Measurements from ENCODE around the gene OPCML.

OPCML gene

GRCh38 chr11:132742929-132743328, 789.4 kb downstream of the OPCML start:
- TF ChIP-seq, protein P1, sequence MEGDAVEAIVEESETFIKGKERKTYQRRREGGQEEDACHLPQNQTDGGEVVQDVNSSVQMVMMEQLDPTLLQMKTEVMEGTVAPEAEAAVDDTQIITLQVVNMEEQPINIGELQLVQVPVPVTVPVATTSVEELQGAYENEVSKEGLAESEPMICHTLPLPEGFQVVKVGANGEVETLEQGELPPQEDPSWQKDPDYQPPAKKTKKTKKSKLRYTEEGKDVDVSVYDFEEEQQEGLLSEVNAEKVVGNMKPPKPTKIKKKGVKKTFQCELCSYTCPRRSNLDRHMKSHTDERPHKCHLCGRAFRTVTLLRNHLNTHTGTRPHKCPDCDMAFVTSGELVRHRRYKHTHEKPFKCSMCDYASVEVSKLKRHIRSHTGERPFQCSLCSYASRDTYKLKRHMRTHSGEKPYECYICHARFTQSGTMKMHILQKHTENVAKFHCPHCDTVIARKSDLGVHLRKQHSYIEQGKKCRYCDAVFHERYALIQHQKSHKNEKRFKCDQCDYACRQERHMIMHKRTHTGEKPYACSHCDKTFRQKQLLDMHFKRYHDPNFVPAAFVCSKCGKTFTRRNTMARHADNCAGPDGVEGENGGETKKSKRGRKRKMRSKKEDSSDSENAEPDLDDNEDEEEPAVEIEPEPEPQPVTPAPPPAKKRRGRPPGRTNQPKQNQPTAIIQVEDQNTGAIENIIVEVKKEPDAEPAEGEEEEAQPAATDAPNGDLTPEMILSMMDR (conservative IDR thresholded peaks at IDR 0.05; ENCODE audit: low read depth, low read length): no peak
- Histone ChIP-seq H3K4me2 (no peak overlapping the region), H3K4me1 (ENCODE audit: low read depth, poor library complexity, severe bottlenecking) (no peaks in the 10 kb centered on the region), H3K79me2 (ENCODE audit: insufficient read depth, low read depth) (no peaks in the 10 kb centered on the region), H3K36me3 (ENCODE audit: insufficient read depth) (no peaks in the 10 kb centered on the region), H4K20me1 (ENCODE audit: insufficient read depth) (no peaks in the 10 kb centered on the region), H3K27me3 (ENCODE audit: insufficient read depth, low read depth) (no peaks in the 10 kb centered on the region), H3K4me3 (IDR thresholded peaks at IDR 0.05; ENCODE audit: insufficient read depth, low read depth, low read length) (no peak overlapping the region), H3K9ac (no peak overlapping the region), H2AFZ (ENCODE audit: low read depth) (no peak overlapping the region), H3K27ac (no peak overlapping the region)

- no peaks in the 10 kb centered on the region for H4K20me1 ChIP-seq (ENCODE audit: insufficient read depth)
- H3K9ac ChIP-seq: no peak overlapping the region
- no peaks in the 10 kb centered on the region for H3K27me3 ChIP-seq (ENCODE audit: insufficient read depth, low read depth)
- no peaks in the 10 kb centered on the region for H3K36me3 ChIP-seq (ENCODE audit: insufficient read depth)
- H2AFZ ChIP-seq (ENCODE audit: low read depth): no peak overlapping the region
- H3K4me3 ChIP-seq (IDR thresholded peaks at IDR 0.05; ENCODE audit: insufficient read depth, low read depth, low read length): no peak overlapping the region
- H3K79me2 ChIP-seq (ENCODE audit: insufficient read depth, low read depth): no peaks in the 10 kb centered on the region
- TF ChIP-seq, protein P1 (conservative IDR thresholded peaks at IDR 0.05; ENCODE audit: low read depth, low read length): no peak
- no peak overlapping the region for H3K27ac ChIP-seq
- H3K4me1 ChIP-seq (ENCODE audit: low read depth, poor library complexity, severe bottlenecking): no peaks in the 10 kb centered on the region
- H3K4me2 ChIP-seq: no peak overlapping the region
Observed at GRCh38 chr11:132734217-132734616, 798.1 kb downstream of the OPCML start.

- H3K79me2 ChIP-seq (ENCODE audit: insufficient read depth, low read depth): no peaks in the 10 kb centered on the region
Observed at GRCh38 chr11:132728026-132728425, 804.3 kb downstream of the OPCML start.

DNA sequence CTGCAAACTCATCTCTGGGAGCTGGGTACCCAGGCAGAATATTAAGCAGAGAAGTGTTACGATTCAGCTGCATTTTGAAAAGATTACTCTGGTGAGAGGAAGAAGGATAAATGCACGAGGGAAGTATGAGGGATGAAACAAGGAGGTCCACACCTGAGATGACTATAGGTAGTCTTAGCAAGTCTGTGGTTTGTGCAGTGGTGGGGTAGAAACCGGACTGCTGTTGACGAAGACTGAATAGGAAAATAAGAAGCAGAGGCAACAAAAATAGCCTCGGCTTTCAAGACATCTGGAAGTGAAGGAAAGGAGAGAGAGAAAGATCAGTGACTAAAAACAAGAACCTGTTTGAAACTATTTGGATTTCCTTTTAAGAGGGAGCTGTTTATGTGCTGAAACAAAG, 810.8 kb downstream of the OPCML start:
- H3K27ac ChIP-seq: no peak overlapping the region
- no peaks in the 10 kb centered on the region for H3K79me2 ChIP-seq (ENCODE audit: insufficient read depth, low read depth)
- no peak overlapping the region for H3K9ac ChIP-seq
- no peaks in the 10 kb centered on the region for H4K20me1 ChIP-seq (ENCODE audit: insufficient read depth)
- H3K36me3 ChIP-seq (ENCODE audit: insufficient read depth): no peaks in the 10 kb centered on the region
- H3K4me3 ChIP-seq (IDR thresholded peaks at IDR 0.05; ENCODE audit: insufficient read depth, low read depth, low read length): no peak overlapping the region
- no peaks in the 10 kb centered on the region for H3K27me3 ChIP-seq (ENCODE audit: insufficient read depth, low read depth)
- H3K4me1 ChIP-seq (ENCODE audit: low read depth, poor library complexity, severe bottlenecking): no peaks in the 10 kb centered on the region
- no peak overlapping the region for H2AFZ ChIP-seq (ENCODE audit: low read depth)
- TF ChIP-seq, protein P1 (conservative IDR thresholded peaks at IDR 0.05; ENCODE audit: low read depth, low read length): no peak
- H3K4me2 ChIP-seq: no peak overlapping the region

More at GRCh38 chr11:132728026-132728425, 804.3 kb downstream of the OPCML start:
- Histone ChIP-seq H3K4me1 (ENCODE audit: low read depth, poor library complexity, severe bottlenecking) (no peaks in the 10 kb centered on the region), H3K4me2 (no peak overlapping the region), H3K9ac (no peak overlapping the region), H4K20me1 (ENCODE audit: insufficient read depth) (no peaks in the 10 kb centered on the region), H3K36me3 (ENCODE audit: insufficient read depth) (no peaks in the 10 kb centered on the region), H3K4me3 (IDR thresholded peaks at IDR 0.05; ENCODE audit: insufficient read depth, low read depth, low read length) (no peak overlapping the region), H3K27me3 (ENCODE audit: insufficient read depth, low read depth) (no peaks in the 10 kb centered on the region), H3K27ac (no peak overlapping the region), H2AFZ (ENCODE audit: low read depth) (no peak overlapping the region)
- TF ChIP-seq, protein P1 (conservative IDR thresholded peaks at IDR 0.05; ENCODE audit: low read depth, low read length): no peak

All from KMS-11 (cell line).